SW480 (cell line): ENCODE data around the gene TRMU.

Source experiments
- DNase-seq: peaks from one replicate; pipeline ENCODE4 v3.0.0-alpha.2; 2016; ENCODE audit warnings: low spot score

TRMU gene

DNA sequence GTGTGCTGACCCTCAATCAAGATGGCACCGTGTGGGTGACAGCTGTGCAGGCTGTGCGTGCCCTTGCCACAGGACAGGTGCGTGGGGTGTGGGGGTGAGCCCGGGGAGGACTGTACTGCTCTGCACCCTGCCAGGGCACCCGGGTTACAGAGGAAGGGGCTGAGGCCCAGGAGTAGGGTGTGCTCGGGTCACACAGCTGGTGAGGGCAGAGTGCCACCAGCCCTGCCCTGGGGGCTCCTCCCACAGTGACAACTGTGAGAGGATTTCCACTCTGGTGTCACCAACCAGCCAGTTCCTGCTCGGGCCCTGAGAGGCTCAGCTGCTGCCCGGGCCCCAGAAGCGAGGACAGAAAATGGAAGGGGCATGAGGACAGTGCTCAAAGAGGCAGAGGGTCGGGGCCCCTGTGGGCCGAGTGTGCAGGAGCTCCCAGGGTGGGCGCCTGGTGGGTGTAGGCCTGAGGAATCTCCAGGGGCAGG lies 20.5 kb downstream of the TRMU start:
- no peak for DNase-seq

DNA sequence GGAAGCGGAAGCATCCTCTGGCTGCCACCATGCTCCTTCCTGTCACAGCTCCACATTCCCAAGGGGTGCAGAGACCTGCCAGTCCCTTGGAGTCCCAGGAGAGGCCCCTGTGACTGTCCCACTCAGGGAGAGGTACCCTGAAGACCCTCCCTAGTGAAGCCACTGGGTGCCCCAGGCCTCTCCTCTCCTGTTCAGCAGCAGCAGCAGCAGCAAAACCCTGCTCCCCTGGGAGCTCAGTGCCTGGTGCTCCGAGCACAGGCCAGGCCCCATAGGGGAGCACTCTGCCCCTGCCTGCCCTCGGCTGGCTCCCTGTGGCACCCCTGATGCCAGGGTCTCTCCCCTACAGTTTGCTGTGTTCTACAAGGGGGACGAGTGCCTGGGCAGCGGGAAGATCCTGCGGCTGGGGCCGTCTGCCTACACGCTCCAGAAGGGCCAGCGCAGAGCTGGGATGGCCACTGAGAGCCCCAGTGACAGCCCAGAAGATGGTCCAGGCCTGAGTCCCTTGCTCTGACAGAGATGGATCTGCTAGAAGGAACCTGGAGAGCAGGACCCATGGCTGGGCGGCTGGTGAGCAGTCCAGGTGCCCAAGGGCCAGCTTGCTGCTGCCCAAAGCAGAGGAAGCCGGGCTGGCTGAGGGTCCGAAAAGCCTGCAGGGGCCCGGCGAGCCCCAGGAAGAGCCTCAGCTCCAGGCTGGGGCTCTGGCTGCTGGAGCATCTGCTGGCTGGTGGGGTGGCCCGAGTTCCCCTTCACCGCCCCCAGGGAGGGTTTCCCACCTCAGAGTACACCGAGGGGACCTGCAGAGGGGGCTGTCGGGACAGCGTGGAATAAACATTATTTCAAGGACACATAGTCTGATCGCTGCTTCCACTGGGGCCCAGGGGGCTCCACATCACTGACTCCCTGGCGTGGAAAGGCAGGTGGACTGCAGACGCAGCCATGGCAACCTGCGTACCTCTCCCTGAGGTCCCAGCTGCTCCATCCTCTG lies 21.3 kb downstream of the TRMU start:
- no peak for DNase-seq

DNA sequence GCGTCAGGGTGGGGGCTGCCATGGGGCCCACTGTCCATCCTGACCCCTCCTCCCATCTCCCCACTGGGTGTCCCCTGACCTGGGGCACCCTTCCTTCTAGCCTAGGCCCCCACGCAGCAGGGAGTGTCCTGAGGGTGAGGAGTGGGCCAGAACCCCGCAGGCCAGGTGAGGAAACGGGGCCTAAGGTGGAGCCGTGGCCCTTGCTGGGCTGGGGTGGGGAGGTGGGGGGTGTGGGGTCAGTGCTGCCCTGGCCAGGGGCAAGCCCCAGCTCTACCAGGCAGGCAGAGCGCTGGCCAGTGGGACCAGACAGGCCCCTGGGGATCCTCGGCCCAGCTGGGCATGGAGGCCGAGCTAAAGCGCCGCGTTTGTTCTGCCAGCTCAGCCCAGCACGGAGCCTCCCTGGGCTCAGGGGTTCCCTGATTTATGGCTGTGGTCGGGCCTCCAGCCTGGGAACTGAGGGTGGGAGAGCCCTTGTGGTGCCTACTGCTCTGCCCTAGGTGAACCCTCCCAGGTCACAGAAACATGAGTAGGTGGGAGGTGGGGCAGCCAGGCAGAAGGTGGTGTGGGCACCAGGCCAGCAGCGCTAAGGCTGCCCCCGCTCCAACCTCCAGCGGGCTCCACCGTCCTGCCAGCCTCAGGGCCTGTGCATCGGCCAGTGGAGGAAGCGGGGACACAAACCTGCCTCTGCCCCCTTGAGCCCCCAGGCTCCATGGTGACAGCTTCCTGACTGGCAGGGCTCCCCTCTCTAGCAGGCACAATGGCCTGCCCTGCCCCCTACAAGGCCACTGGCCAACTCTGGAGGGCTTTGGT lies 22.4 kb downstream of the TRMU start:
- DNase-seq, result no peak

DNA sequence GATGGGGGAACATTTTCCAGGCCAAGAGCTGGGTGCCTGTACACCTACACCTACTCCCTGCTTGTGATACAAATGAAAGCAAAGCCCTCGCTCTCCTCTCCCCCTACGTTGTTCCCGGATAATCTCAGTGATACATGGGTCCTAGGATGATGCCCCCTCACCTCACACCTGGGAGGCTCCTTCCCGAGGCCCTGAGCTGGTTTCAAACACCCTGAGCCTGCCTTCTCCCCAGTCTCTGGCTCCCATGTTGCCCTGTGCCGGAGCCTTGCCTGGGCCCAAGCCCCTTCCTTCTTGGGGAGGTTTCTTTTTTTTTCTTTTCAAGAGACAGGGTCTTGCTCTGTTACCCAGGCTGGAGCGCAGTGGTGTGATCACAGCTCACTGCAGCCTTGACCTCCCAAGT lies 23.3 kb downstream of the TRMU start:
- no peak for DNase-seq

DNA sequence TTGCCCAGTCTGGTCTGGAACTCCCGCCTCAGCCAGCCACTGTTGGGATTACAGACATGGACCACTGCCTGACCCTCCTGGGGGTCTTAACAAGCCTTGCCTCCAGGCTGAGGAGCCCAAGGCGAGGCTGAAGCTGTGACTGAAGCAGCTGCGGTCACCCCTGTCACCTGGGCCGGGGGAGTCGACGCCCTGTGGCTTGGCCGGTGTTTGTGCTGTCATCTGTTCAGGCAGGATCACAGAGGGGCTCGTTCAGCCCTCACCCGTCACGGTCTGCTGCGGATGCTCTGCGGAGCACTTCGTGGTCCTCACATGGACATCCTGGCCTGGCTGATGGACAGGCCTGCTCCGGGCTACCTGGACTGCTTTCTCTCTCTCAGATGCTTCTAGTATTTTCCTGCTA lies 23.8 kb downstream of the TRMU start:
- DNase-seq, result no peak

DNA sequence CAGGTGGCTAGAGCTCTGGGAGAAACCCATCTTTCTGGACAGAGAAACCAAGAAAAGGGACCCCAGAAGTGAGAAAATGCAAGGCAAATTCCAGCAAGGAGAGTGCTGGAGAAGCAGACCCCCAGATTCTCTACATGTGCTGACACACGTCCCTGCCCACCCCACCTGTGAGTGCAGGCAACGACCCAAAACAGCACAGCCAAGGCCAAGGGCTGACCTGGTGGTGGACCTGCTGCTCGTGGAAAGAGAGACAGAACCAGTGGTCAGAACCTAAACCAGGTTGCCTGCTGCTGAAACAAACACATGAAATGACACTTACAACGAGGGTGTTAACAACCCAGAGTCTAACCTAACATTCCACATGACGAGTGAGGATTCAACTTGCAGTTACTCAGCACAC lies 24.6 kb downstream of the TRMU start:
- DNase-seq, result no peak

DNA sequence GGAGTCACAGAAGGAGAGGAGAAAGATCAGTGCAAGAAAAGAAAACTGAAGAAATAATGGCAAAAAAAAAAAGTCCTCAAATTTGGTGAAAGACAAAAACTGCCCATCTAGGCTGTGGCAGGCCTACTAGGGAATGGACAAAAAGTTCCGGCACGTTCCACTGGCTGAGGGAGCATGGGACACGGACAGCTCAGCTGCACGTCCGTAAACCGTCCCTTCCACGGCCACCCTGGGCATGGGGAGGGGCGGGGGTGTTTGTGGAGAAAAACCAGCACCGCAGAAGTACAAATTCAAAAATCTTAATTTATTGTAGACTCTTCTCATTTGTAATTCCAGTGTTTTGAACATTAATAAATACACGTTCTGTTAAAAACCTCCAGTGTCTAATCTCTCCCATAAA lies 25.4 kb downstream of the TRMU start:
- no peak for DNase-seq

DNA sequence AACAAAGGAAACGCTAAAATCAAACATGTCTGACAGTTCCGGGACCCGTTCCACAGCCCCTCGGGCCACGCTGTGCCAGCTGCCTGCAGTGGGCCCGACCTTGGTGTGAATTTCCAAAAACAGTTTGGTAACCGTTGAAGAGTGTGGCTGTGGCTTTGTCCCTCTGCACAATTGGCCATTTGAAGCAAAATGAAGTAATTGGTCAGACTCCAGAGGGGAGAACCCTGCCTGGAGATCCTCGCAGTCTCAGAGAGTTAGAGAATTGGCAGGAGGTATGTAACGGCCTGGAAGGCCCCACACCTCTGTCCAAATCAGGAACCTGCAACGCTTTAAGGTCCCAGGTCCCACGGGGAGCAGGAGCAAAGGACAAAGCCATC lies 26.3 kb downstream of the TRMU start:
- DNase-seq, result no peak

DNA sequence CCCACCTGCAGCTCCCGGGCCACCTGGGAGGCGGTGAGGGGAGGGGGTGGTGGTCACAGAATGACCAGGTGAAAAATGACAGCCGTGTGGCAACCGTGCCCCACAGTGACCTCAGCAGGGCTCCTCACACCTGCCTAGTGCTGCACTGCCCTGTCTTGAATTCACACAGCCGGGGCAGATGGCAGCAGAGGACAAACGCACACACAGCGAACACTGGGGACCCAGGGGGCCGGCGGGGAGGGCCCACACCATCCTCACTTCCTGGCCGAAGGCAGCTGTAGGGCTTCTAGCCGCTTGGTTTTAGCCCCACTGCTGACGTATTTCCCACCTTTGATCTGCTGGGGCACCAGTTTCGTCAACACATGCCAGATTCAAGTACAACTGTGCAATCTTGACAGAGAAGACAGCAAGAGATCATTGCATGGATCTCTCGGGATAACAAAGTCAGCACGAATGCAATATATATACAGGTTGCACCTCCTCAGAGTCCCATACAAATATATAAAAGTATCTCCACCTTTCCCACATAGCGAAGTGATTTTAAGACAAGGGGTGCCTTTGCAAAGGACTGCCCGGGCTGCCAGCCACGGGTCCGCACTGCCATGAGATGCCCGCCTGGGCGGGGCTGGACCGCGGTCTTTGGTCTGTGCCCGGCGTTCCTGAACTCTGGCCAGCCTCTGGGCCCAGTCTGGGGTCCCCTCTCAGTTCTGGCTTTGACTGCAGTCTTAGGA lies 26.9 kb downstream of the TRMU start:
- no peak for DNase-seq

DNA sequence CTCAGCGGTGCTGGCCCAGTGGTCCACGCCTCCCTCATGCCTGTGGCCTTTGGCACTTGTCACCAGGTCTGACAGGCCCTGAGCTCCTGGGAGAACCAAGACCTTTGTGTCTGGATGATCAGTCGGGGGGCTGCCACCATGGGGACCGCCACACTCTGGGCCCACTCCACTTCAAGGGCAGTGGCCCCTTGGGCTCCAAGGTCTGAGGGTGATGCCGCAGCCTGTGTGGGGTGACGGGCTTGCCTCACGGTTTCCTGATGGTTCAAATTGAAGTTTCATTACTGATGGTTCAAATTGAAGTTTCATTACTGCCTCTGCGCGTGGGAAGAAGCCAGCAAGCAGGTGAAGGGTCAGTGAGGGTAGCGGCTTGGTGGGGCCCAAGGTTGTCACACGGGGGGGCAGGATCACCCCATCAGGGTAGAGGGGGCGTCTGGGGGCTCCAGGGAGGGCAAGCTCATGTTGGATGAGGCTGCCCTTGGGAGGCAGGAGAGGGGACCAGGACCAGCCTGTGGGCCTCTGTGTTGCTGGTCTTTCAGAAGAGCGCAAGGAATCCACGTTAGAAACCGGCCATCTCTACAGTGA lies 27.5 kb downstream of the TRMU start:
- DNase-seq, result no peak

DNA sequence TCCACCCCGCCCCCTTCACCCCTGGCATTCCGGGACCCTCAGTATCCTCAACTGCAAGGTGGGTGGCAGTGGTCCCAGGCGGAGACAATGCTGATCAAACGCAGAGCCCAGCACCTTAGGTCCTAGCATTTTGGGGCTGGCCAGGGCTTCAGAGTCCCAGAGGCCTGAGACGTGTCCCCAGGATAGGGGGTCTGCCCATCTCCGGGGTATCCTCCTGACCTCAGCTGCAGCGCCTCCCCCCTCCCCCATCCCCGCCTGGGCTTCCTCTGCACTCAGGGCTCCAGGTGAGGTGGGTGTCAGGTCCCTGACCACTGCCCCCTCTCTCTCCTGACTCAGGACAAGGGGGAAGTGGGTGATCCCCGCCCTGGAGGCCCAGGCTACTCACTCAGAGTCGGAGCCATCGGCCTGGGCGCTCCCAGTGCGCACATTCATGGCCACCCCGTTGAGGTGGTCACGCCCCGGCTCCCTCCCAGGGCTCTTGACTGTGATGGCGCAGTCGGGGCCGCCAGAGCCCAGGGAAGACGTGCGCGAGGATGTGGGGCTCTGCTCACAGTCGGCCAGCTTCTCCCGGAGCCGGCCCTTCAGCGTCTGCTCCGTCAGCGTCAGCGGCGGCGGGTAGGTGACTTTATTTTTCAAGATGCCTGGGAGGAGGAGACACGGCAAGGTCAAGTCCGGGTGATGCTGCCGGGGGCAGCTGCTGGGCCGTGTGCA lies 28.3 kb downstream of the TRMU start:
- no peak for DNase-seq

DNA sequence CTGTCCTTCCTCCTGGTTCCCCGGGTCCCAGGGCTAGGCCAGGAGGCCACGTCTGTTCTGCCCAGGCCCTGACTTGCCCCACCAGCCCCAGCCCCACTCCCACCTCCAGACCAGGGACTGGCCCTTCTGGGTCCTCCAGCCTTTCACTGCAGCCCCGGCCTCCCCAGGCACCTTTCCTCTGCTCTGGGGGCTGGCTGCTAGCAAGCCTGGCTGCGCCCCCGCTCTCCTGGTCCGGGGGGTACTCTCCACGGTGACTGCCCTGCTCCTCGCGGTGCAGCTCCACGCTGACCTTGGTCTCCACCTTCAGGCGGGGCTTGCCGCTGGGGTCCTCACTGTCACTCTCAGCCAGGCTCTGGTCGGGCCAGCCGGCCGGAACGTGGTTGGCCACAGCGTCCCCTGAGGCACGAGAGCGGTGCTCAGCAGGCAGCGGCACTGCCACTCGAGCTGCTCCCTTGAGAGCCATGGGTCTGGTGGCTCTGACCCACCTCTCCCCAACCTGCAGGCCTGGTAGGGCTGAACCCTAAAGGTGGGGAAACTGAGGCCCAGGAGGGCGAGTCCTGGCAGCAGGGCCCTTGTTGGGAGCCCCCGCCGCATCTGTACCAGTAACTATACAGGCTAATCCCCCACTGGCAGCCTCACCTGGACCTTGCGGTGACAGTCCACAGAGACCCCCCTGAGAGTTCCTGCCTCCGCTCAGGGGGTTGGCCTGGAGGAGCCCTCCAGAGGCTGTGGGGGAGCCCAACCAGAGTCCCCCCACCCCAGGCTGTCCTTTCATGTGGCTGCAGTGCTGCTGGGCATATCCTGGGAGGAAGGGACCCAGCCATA lies 29.0 kb downstream of the TRMU start:
- DNase-seq, result no peak

DNA sequence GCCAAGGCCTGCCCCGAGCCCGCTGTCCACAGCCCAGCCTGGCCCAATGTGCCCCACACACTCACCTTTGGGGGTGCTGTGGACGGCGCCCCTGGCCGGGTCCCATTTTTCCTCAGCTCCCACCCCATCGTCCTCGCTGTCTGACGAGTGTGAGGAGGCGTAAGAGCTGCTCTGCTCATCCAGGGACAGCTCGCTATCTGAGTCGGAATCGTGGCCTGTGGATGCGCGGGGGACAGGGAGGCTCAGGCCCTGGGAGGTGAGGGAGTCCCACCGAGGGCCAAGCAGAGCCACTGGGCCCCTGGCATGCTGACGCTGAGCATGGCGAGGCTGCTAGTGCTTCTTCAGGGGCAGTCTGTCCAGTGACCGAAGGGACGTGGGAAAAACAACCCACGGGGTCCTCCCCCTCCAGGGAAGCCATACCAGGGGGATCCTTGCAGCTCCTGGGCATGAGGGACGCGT lies 29.7 kb downstream of the TRMU start:
- DNase-seq, result no peak

DNA sequence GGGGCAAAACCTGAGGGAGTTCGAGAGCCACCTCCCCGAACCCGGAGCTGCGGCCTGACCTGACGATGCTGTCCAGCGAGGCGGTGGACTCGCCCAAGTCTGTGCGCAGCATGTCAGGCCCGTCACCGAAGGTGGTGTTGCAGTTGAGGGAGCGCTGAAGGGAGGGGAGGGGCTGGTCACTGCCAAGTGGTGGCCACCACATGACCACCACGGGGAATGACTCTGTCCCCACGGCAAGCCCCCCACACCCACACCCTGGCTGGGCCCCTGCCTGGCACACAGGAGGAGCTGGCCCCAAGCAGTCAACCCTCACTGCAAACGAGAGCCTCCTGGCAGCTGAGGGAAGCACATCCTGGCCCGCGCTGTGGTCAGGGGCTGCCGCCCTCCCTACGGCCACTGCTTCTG lies 30.8 kb downstream of the TRMU start:
- no peak for DNase-seq

DNA sequence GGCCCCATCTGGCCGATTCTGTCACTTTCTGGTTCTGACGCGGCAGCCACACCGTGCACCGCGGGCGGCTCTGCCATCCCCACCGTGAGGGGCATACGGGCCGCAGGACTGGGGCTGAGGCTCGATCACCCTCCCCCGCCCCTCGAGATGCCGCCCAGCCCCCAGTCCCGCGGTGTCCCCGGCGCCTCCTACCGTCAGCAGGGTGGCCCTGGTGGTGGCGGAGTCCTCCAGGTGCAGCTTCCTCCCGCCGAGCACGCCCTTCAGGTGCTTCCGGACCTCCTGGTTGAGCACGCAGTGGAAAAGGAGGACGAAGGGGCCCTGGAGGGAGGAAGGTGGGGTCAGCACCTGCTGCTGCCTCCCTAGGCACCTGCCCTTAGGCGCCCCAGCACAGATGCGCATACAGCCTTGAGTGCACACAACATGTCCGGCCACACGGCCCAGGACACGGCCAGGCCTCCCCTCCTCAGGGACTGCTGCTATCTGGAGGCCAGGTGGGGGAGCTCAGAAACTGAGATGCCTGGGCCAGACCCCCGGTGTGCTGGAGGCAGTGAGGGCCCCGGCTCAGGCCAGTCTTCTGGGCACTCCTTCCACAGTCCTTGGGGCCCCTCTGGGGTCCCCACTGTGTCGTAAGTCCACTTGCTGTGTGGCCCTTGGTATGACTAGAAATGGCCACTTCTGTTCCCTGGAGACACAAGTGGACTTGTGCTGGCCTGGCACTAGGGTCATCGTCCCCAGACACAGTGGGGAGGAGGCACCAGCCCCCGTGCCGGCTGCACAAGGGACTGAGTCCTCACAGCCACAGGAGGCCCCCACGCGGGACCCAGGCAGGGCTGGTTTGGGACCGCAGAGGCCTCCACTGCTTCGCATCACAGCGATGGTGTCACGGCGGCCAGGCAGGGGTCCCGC lies 31.5 kb downstream of the TRMU start:
- no peak for DNase-seq

DNA sequence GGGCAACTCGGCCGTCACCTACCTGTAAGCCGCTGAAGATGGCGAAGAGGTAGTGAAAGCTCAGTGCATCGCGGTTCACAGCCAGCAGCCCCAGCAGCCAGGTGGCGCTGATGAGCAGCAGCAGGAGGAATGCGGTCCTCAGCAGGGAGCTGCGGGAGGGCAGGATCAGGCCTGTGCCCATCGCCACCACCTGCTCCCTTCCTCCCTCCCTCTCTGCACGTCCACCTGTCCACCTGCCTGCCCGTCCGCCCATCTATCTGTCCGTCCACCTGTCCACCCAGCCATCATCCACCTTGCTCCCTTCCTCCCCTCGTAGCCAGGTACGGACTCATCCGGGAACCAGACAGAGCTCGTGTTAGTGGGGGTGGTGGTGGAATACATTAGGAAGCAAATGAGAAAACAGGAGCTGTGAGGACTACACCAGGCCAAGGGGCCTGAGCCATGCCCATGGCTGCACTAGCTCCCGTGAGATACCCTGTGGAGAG lies 32.2 kb downstream of the TRMU start:
- DNase-seq, result peak; percentile 64

DNA sequence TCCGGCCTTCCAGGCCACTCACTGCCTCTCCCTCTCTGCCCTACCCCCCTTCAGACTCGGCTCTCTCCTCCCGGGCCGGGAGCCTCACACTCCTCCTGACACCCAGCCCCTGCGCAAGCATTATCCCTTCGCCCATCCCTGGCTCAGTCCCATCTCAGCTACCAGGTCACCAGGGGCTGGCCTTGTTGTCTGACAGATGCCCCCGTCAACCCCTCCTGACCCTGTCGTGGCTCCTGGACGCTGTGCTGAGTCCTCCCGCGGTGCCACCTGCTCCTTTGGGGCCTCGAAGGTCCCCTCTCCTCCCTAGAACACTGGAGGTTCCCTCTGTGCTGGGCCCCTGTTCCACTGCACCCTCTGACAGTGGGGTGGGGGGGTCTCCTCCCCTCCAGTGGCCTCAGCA lies 32.9 kb downstream of the TRMU start:
- DNase-seq, result no peak

DNA sequence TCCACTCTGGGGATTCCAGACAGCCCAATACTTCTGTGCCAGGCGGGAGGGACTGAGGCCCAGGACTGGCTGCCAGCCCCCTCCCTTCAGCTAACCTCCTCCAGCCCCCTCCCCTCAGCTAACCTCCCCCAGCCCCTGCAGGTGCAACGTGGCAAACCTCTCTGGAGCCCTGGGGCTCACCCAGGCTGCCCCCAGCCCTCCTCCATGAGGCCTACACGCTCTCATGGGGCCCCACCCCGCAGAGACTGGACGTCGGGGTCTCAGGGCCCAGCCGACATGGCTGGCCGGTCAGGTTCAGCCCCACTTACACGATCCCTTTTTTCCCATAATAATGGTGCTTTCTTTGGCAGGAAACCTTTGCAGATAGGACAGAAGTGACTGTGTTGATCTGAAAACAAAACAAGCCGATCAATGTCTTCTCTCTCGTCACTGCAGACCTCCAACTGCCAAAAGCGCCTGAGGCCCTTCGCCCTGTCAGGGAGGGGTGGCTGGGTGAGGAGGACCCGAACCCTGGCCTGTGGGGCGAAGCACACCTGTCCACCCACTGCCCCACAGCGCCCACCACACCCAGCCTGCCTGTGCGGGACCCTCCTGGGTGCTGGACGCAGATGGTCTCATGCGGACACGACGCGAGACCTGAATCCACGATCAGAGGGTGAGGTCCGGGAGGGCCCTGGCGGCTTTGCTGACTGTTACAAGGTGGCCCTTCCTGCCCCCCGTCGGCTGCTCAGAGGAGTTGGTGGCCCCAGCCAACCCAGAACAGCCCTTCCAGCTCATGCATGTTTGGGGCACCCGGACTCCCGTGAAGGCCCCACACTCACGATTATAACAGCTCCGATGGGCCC lies 33.6 kb downstream of the TRMU start:
- DNase-seq, result no peak
